MM.1S (cell line): ENCODE data around the gene DENND2A.
A peak's percentile ranks its signal among the peaks of the same experiment; 100 is the strongest.

Source experiments
- CTCF ChIP-seq: fragments of 300-600 bp; sonication (generic); IDR thresholded peaks from 2 replicates; pipeline ENCODE4 v1.5.1; 2016; ENCODE audit warnings: antibody characterized with exemption, low read length, mixed read lengths
- EZH2 ChIP-seq: fragments of 300-600 bp; sonication (generic); optimal IDR thresholded peaks from 2 replicates; pipeline ENCODE3; 2017; ENCODE audit warnings: low read depth, mild to moderate bottlenecking, antibody characterized with exemption, low read length, mixed read lengths
- EZH2phosphoT487 ChIP-seq: fragments of 300-600 bp; sonication (generic); IDR thresholded peaks from 2 replicates; pipeline ENCODE4 v1.6.1; 2018; ENCODE audit warnings: antibody characterized with exemption, low read length

- peak; percentile 41 for TF ChIP-seq CTCF
- no peak for TF ChIP-seq EZH2
- TF ChIP-seq EZH2phosphoT487 = no peak
Measured at GRCh38 chr7:140645166-140645900, 4.7 kb upstream of the DENND2A start.
